Stomach (tissue), 9 donors: ENCODE results near the gene LSG1. TPM values are rescaled to one million over a fixed set of nuclear protein-coding genes. Genes with fewer than 3 reads are reported as not detected.
A peak's percentile ranks its signal among the peaks of the same experiment; 100 is the strongest.

Source experiments
- DNase-seq, 2 donors: peaks; one replicate each; pipeline versions ENCODE4 v3.0.0 to v3.0.0-alpha.2; 2013 to 2019
- H3K27ac ChIP-seq, 5 donors: fragments of 200-600 bp in 4 of 5; sonication (generic) in 4 of 5; one replicate each; pipeline ENCODE4 v1.5.1; 2013 to 2019; ENCODE audit warnings: mild to moderate bottlenecking in 1 of 5, moderate library complexity in 1 of 5
- H3K27me3 ChIP-seq, 3 donors: fragments of 200-600 bp; sonication (generic); one replicate each; pipeline ENCODE4 v1.5.1; 2017 to 2019; ENCODE audit warnings: mixed run types in 1 of 3
- H3K36me3 ChIP-seq, 4 donors: fragments of 200-600 bp; sonication (generic); 1 replicate in 3 of 4; 2 replicates in 1 of 4; pipeline ENCODE4 v1.5.1; 2016 to 2019
- H3K4me1 ChIP-seq, 4 donors: fragments of 200-600 bp; sonication (generic); one replicate each; pipeline ENCODE4 v1.5.1; 2016 to 2019
- H3K4me3 ChIP-seq, 4 donors: fragments of 200-600 bp; sonication (generic) in 3 of 4; one replicate each; pipeline ENCODE4 v1.5.1; 2016 to 2019; ENCODE audit warnings: mild to moderate bottlenecking in 1 of 4
- H3K9me3 ChIP-seq, 4 donors: fragments of 200-600 bp; sonication (generic); one replicate each; pipeline ENCODE4 v1.5.1; 2016 to 2019
- CTCF ChIP-seq, 7 experiments: fragments of 450-650 bp in 4 of 7; fragments of 200-600 bp in 3 of 7; sonication (generic) in 3 of 7; IDR thresholded peaks; one replicate each; pipeline ENCODE4 v1.5.1; 2016 to 2019; ENCODE audit warnings: antibody characterized with exemption in 7 of 7, control low read depth in 2 of 7, mild to moderate bottlenecking in 1 of 7
- EP300 ChIP-seq: sonication (generic); formaldehyde crosslinking; IDR thresholded peaks from one replicate; pipeline ENCODE4 v1.6.1; 2017; ENCODE audit warnings: antibody characterized with exemption
- POLR2A ChIP-seq, 4 donors: fragments of 450-650 bp; IDR thresholded peaks; one replicate each; pipeline ENCODE4 v1.6.1; 2016; ENCODE audit warnings: antibody characterized with exemption in 4 of 4, control low read depth in 2 of 4, mild to moderate bottlenecking in 1 of 4, moderate library complexity in 1 of 4
- POLR2AphosphoS5 ChIP-seq, 3 donors: sonication (generic); formaldehyde crosslinking; IDR thresholded peaks; one replicate each; pipeline ENCODE4 v1.6.1; 2016; ENCODE audit warnings: antibody characterized with exemption in 3 of 3
- WGBS, 5 donors: extraction: QIAGEN DNeasy Blood & Tissue Kit in 3 of 5; methylation state at CpG; one replicate each; pipeline versions ENCODE4 v1.1.5 to v1.1.7; 2013 to 2018; 5-methylcytosine and 5-hydroxymethylcytosine counted together
- intact Hi-C: fragments of 100-400 bp; cut with DNase I; formaldehyde crosslinking; loops from one replicate; pipeline ENCODE4 v1.15.1; 2023; ENCODE audit warnings: low total_unique reads
- polyA plus RNA-seq, 3 donors: library from polyadenylated mRNA; stranded (reverse); fragments of 200-250 nt; gene quantifications; one replicate each; pipeline ENCODE4 v1.2.3, GENCODE V29; 2013
- total RNA-seq, 5 donors: library from RNA; depleted of rRNA; stranded (reverse); fragments of >200 nt; gene quantifications; one replicate each; pipeline versions ENCODE4 v1.1.0 to v1.2.3, GENCODE V29; 2014 to 2016
- donor health status: healthy with polysubstance abuse.
- donor health status: Bipolar disorder and iron deficiency.
- donor health status: healthy.

LSG1 gene
- total and polyA plus RNA-seq, 8 donors: 7.2 to 240 (median 25.8) TPM

GRCh38 chr3:194683380-194683779 is 11.4 kb upstream of the LSG1 start:
- Histone ChIP-seq H3K27me3 (peaks cover 0 to 30% (median 7%) of the 10 kb centered on the region in 3 donors), H3K36me3 (no peaks in the 10 kb centered on the region), H3K4me1 (peaks cover 31 to 51% (median 47%) of the 10 kb centered on the region in 4 donors), H3K27ac (peak overlapping the region in 3 of 5 donors; percentile 23 to 55 (median 45)), H3K4me3 (no peak overlapping the region), H3K9me3 (no peaks in the 10 kb centered on the region)
- intact Hi-C loops: loop anchor here (5.0 kb wide), 2 partner anchors 424 to 579 kb away; no protein-coding TSS in a partner anchor
- TF ChIP-seq CTCF (IDR thresholded peaks at IDR 0.05): no peak
- TF ChIP-seq EP300: no peak
- TF ChIP-seq POLR2AphosphoS5 (IDR thresholded peaks at IDR 0.05): no peak
- TF ChIP-seq POLR2A (IDR thresholded peaks at IDR 0.05): no peak
- 72 to 81% (median 78%) methylated on average over 2 of the region's 2 CpGs for WGBS, 5 donors
- DNase-seq: no peak

- intact Hi-C loops: loop anchor here (5.0 kb wide), 2 partner anchors 424 to 579 kb away; no protein-coding TSS in a partner anchor
- Histone ChIP-seq H3K27ac (peak overlapping the region in 4 of 5 donors; percentile 23 to 64 (median 50)), H3K36me3 (no peaks in the 10 kb centered on the region), H3K27me3 (peaks cover 0 to 26% (median 7%) of the 10 kb centered on the region in 3 donors), H3K4me3 (no peak overlapping the region), H3K9me3 (no peaks in the 10 kb centered on the region), H3K4me1 (peaks cover 26 to 45% (median 42%) of the 10 kb centered on the region in 4 donors)
- WGBS, 5 donors: 30 to 39% (median 37%) methylated on average over 10 to 14 of the region's 14 CpGs
- DNase-seq: peak; percentile 80 to 95
- TF ChIP-seq POLR2AphosphoS5 (IDR thresholded peaks at IDR 0.05) (peak in 2 of 3 donors; percentile 5 to 31), CTCF (IDR thresholded peaks at IDR 0.05) (peak in 6 of 7 experiments; percentile 40 to 94 (median 84)), EP300 (no peak), POLR2A (IDR thresholded peaks at IDR 0.05) (no peak)
These were observed 10.8 kb upstream of the LSG1 start for GRCh38 chr3:194682694-194683310.

GRCh38 chr3:194682189-194682693 is 10.2 kb upstream of the LSG1 start:
- Histone ChIP-seq H3K36me3 (no peaks in the 10 kb centered on the region), H3K4me3 (no peak overlapping the region), H3K9me3 (no peaks in the 10 kb centered on the region), H3K27ac (peak overlapping the region in 3 of 5 donors; percentile 45 to 64 (median 55)), H3K27me3 (peaks cover 0 to 24% (median 3%) of the 10 kb centered on the region in 3 donors), H3K4me1 (peaks cover 20 to 39% (median 36%) of the 10 kb centered on the region in 4 donors)
- no peak for DNase-seq
- intact Hi-C loops: loop anchor here (5.0 kb wide), 2 partner anchors 425 to 580 kb away; no protein-coding TSS in a partner anchor
- TF ChIP-seq POLR2A (IDR thresholded peaks at IDR 0.05) (no peak), CTCF (IDR thresholded peaks at IDR 0.05) (no peak), POLR2AphosphoS5 (IDR thresholded peaks at IDR 0.05) (no peak), EP300 (no peak)
- 23 to 29% (median 26%) methylated on average over 4 of the region's 4 CpGs for WGBS, 5 donors

GRCh38 chr3:194680888-194681615 is 9.1 kb upstream of the LSG1 start:
- WGBS, 5 donors: 72 to 77% (median 76%) methylated on average over 11 of the region's 11 CpGs
- no peaks in the 10 kb centered on the region for H3K36me3 ChIP-seq
- peaks cover 9 to 27% (median 24%) of the 10 kb centered on the region in 4 donors for H3K4me1 ChIP-seq
- H3K27ac ChIP-seq: no peak overlapping the region
- TF ChIP-seq POLR2AphosphoS5 (IDR thresholded peaks at IDR 0.05) (no peak), EP300 (no peak), POLR2A (IDR thresholded peaks at IDR 0.05) (no peak), CTCF (IDR thresholded peaks at IDR 0.05) (no peak)
- H3K9me3 ChIP-seq: no peaks in the 10 kb centered on the region
- intact Hi-C loops: loop anchor here (5.0 kb wide), 2 partner anchors 426 to 581 kb away; no protein-coding TSS in a partner anchor
- peaks cover 0 to 19% (median 0%) of the 10 kb centered on the region in 3 donors for H3K27me3 ChIP-seq
- peak in 1 of 2 donors; percentile 7 for DNase-seq
- no peak overlapping the region for H3K4me3 ChIP-seq
